ENCODE measurements around the gene RBMXL3. TPM values are rescaled to one million over a fixed set of nuclear protein-coding genes. Genes with fewer than 3 reads are reported as not detected.

RBMXL3 gene
- total and polyA plus RNA-seq, 2 of the 8 experiments (the other 6 are each of a cell fraction or from before 2014, with no cell fraction given) = not detected

GRCh38 chrX:115204040-115204439 lies 14.8 kb downstream of the RBMXL3 start:
- ChIA-PET CTCF (ENCODE audit: partially characterized antibody) (no interaction called here), POLR2A (ENCODE audit: partially characterized antibody) (no interaction called here)
- no peak for TF ChIP-seq BACH1 (IDR thresholded peaks at IDR 0.05; ENCODE audit: low read length)
- no peak for TF ChIP-seq BCL11A (IDR thresholded peaks at IDR 0.05; ENCODE audit: low read depth in 2 of 2, low read length in 2 of 2)
- no peak for TF ChIP-seq JUN (IDR thresholded peaks at IDR 0.05; ENCODE audit: low read depth, low read length)
- TF ChIP-seq, protein P1, sequence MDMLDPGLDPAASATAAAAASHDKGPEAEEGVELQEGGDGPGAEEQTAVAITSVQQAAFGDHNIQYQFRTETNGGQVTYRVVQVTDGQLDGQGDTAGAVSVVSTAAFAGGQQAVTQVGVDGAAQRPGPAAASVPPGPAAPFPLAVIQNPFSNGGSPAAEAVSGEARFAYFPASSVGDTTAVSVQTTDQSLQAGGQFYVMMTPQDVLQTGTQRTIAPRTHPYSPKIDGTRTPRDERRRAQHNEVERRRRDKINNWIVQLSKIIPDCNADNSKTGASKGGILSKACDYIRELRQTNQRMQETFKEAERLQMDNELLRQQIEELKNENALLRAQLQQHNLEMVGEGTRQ (IDR thresholded peaks at IDR 0.05; ENCODE audit: low read length) = no peak
- no peak for TF ChIP-seq KDM1A (IDR thresholded peaks at IDR 0.05; ENCODE audit: borderline replicate concordance, low read length)
- no peak for TF ChIP-seq POLR2A (IDR thresholded peaks at IDR 0.05; ENCODE audit: control extremely low read depth in 1 of 2, low read depth in 2 of 2, low read length in 2 of 2)
- TF ChIP-seq SRF (IDR thresholded peaks at IDR 0.05; ENCODE audit: low read depth, low read length) = no peak
- no peak for TF ChIP-seq MAFK (IDR thresholded peaks at IDR 0.05; ENCODE audit: low read depth, low read length)
- no peak for TF ChIP-seq CEBPB (IDR thresholded peaks at IDR 0.05; ENCODE audit: low read depth, low read length)
- no peak for TF ChIP-seq FOSL1 (IDR thresholded peaks at IDR 0.05; ENCODE audit: insufficient read depth, low read depth, low read length)
- no peak for TF ChIP-seq GABPA (IDR thresholded peaks at IDR 0.05; ENCODE audit: borderline replicate concordance, insufficient read depth, low read length)
- TF ChIP-seq ATF2 (IDR thresholded peaks at IDR 0.05; ENCODE audit: low read length) = no peak
- TF ChIP-seq JUND (IDR thresholded peaks at IDR 0.05; ENCODE audit: low read length) = no peak
- no peak overlapping the region for H2BK15ac ChIP-seq (ENCODE audit: low read length)
- no peak overlapping the region for H2AFZ ChIP-seq (ENCODE audit: low read length)
- H3K27ac ChIP-seq (ENCODE audit: low read depth, low read length) = no peak overlapping the region
- no peak overlapping the region for H4K8ac ChIP-seq (ENCODE audit: extremely low read depth, insufficient read depth, low read length)
- H3K18ac ChIP-seq (ENCODE audit: extremely low read depth, low read length) = no peak overlapping the region
- H3K27me3 ChIP-seq (replicated peaks in 1 of 4; ENCODE audit: control insufficient read depth in 3 of 4, extremely low read depth in 1 of 4, insufficient read depth in 3 of 4, low read length in 3 of 4) = no peaks in the 10 kb centered on the region
- H3K79me2 ChIP-seq (ENCODE audit: control insufficient read depth in 1 of 2, insufficient read depth in 2 of 2, low read length in 2 of 2) = no peaks in the 10 kb centered on the region
- H3K56ac ChIP-seq (replicated peaks; ENCODE audit: insufficient read length, low read depth, low read length) = no peak overlapping the region
- no peak overlapping the region for H2BK5ac ChIP-seq (ENCODE audit: low read depth, low read length)
- H3K4me2 ChIP-seq (ENCODE audit: insufficient read depth in 1 of 2, low read depth in 2 of 2, low read length in 2 of 2) = no peak overlapping the region
- H2BK20ac ChIP-seq (ENCODE audit: low read length) = no peak overlapping the region
- no peak overlapping the region for H2BK120ac ChIP-seq (replicated peaks; ENCODE audit: low read depth, low read length)
- H3K4me3 ChIP-seq (ENCODE audit: extremely low read depth in 1 of 4, insufficient read depth in 2 of 4, low read depth in 3 of 4, low read length in 4 of 4) = no peak overlapping the region
- peaks cover 4 to 10% of the 10 kb centered on the region in 2 experiments; a peak in 2 of 4 replicates for H3K9me3 ChIP-seq (ENCODE audit: insufficient read depth in 2 of 2, low read depth in 1 of 2, low read length in 1 of 2)
- DNase-seq (ENCODE audit: low read depth in 1 of 2, low spot score in 2 of 2) (no peak), FAIRE-seq (no peak)
- H3K4ac ChIP-seq (replicated peaks; ENCODE audit: insufficient read length, low read depth, low read length) = no peak overlapping the region
- H3K9ac ChIP-seq (replicated peaks in 1 of 4; ENCODE audit: extremely low read depth in 1 of 4, low read depth in 3 of 4, low read length in 3 of 4) = no peak overlapping the region
- H2BK12ac ChIP-seq (ENCODE audit: low read depth, low read length) = no peak overlapping the region
- H3K14ac ChIP-seq (ENCODE audit: insufficient read length) = no peak overlapping the region
- H3K4me1 ChIP-seq (replicated peaks in 1 of 4; ENCODE audit: control insufficient read depth in 3 of 4, insufficient read depth in 4 of 4, low read length in 3 of 4) = no peaks in the 10 kb centered on the region
- peaks cover 0 to 5% (median 0%) of the 10 kb centered on the region in 4 experiments; a peak in 1 of 8 replicates for H3K36me3 ChIP-seq (ENCODE audit: control insufficient read depth in 2 of 4, insufficient read depth in 4 of 4, low read length in 3 of 4)
- no peak overlapping the region for H2AK5ac ChIP-seq (ENCODE audit: low read depth, low read length)
- no peak overlapping the region for H4K5ac ChIP-seq (ENCODE audit: insufficient read length, low read depth, low read length)
- no peak overlapping the region for H3K23ac ChIP-seq (ENCODE audit: insufficient read length)
- H4K20me1 ChIP-seq (replicated peaks in 1 of 2; ENCODE audit: control insufficient read depth in 1 of 2, insufficient read depth in 2 of 2, low read length in 2 of 2) = no peaks in the 10 kb centered on the region
- no peak overlapping the region for H4K91ac ChIP-seq (replicated peaks; ENCODE audit: insufficient read length, low read length)
- H3K23me2 ChIP-seq (ENCODE audit: low read depth, low read length) = no peaks in the 10 kb centered on the region
- no peaks in the 10 kb centered on the region for H3K79me1 ChIP-seq (ENCODE audit: low read depth, low read length)
- WGBS, 2 experiments (ENCODE audit: extremely low coverage in 1 of 2, insufficient coverage in 1 of 2, insufficient read length in 1 of 2, insufficient replicate concordance in 2 of 2, low coverage in 1 of 2, low lambda C conversion rate in 2 of 2, missing lambda C conversion rate in 1 of 2) = 88% methylated on average over 1 of the region's 1 CpG; no CpG with 5 or more reads in 1 of the 2 experiments

All from H1 (cell line).